Heart left ventricle (tissue), 16 donors: ENCODE data around the gene NBR1. TPM values are rescaled to one million over a fixed set of nuclear protein-coding genes. Genes with fewer than 3 reads are reported as not detected.
A peak's percentile ranks its signal among the peaks of the same experiment; 100 is the strongest.
"Not testable (repeated sequence)": the region's sequence is repeated elsewhere in the genome, so short reads cannot be mapped to it uniquely, and the experiment has no call there.

Source experiments
- ATAC-seq, 4 donors: fragments of 200-7000 bp; cut with Tn5 transposase; one replicate each; pipeline ENCODE4 v1.9.1; 2020 to 2022; ENCODE audit warnings: moderate library complexity in 4 of 4, mild to moderate bottlenecking in 3 of 4, moderate number of reproducible peaks in 1 of 4
- DNase-seq, 5 donors: peaks; one replicate each; pipeline ENCODE4 v3.0.0-alpha.2; 2020
- H3K27ac ChIP-seq, 12 donors: fragments of 200-600 bp; sonication (generic) in 4 of 12; one replicate each; pipeline versions ENCODE4 v1.5.0 to v1.8.0; 2016 to 2022; ENCODE audit warnings: mild to moderate bottlenecking in 2 of 12
- H3K27me3 ChIP-seq, 9 donors: fragments of 200-600 bp; sonication (generic) in 2 of 9; one replicate each; pipeline versions ENCODE4 v1.5.1 to v1.8.0; 2016 to 2022; ENCODE audit warnings: mild to moderate bottlenecking in 3 of 9
- H3K36me3 ChIP-seq, 9 donors: fragments of 200-600 bp; sonication (generic) in 2 of 9; one replicate each; pipeline versions ENCODE4 v1.5.0 to v1.8.0; 2018 to 2022; ENCODE audit warnings: mild to moderate bottlenecking in 2 of 9
- H3K4me1 ChIP-seq, 12 donors: fragments of 200-600 bp; sonication (generic) in 4 of 12; one replicate each; pipeline versions ENCODE4 v1.5.0 to v1.8.0; 2016 to 2022; ENCODE audit warnings: mild to moderate bottlenecking in 3 of 12
- H3K4me3 ChIP-seq, 12 donors: fragments of 200-600 bp; sonication (generic) in 4 of 12; one replicate each; pipeline versions ENCODE4 v1.5.0 to v1.8.0; 2017 to 2022; ENCODE audit warnings: mild to moderate bottlenecking in 9 of 12, moderate library complexity in 4 of 12
- H3K9me3 ChIP-seq, 12 donors: fragments of 200-600 bp; sonication (generic) in 4 of 12; one replicate each; pipeline versions ENCODE4 v1.5.0 to v1.8.0; 2016 to 2022; ENCODE audit warnings: mild to moderate bottlenecking in 1 of 12
- POLR2A ChIP-seq, 2 donors: fragments of 450-650 bp; IDR thresholded peaks; one replicate each; pipeline ENCODE4 v1.6.1; 2017; ENCODE audit warnings: antibody characterized with exemption in 2 of 2, mild to moderate bottlenecking in 2 of 2, moderate library complexity in 2 of 2
- WGBS, 4 donors: extraction: QIAGEN DNeasy Blood & Tissue Kit in 2 of 4; methylation state at CpG; one replicate each; pipeline versions ENCODE4 v1.1.5 to v1.1.7; 2013 to 2018; 5-methylcytosine and 5-hydroxymethylcytosine counted together
- intact Hi-C, 10 donors: fragments of 100-400 bp; cut with DNase I; formaldehyde crosslinking; loops; one replicate each; pipeline versions ENCODE4 v1.11.1 to v1.14.2; 2022
- polyA plus RNA-seq, 2 donors: library from polyadenylated mRNA; stranded (reverse); fragments of 200-250 nt; gene quantifications; one replicate each; pipeline ENCODE4 v1.2.3, GENCODE V29; 2013
- total RNA-seq, 9 donors: library from RNA; depleted of rRNA in 2 of 9; stranded (reverse); fragments of >200 nt in 2 of 9; fragmentation: NEBNext Ultra II Directional in 3 of 9; extraction: Animal tissue kit (Norgen Biotek cat#: 25700) in 3 of 9; gene quantifications; one replicate each; pipeline versions ENCODE4 v1.1.0 to v1.2.4, GENCODE V29; 2016 to 2023
- TF ChIP-seq, protein P1 (sequence below), 12 donors: fragments of 200-600 bp; sonication (generic) in 4 of 12; IDR thresholded peaks; one replicate each; pipeline versions ENCODE4 v1.5.0 to v1.8.0; 2018 to 2022; ENCODE audit warnings: antibody characterized with exemption in 12 of 12, mild to moderate bottlenecking in 5 of 12
- donor health status: ischemic (EF 13 %, LVEDD 7.1; RV severe dilation, severe dysfunction).
- donor health status: healthy with polysubstance abuse.
- donor health status: DM: no; HTN: yes; CAD: no.
- donor health status: DM: no; HTN: no; CAD: no.
- donor health status: ischemic (EF 25% LVEDD 6.9; RV normal size, moderate dysfunction).
- donor health status: ischemic (EF 25% LVEDD 5.7; RV mildly dilated, moderate dysfunction).
- donor health status: healthy.
- donor health status: DM: yes; HTN: yes; CAD: no.
- donor health status: ischemic (EF 35%, LVEDD 5.7; RV mildly dilated, moderate dysfunction).
- donor health status: nonischemic (EF 11% LVEDD 7.7; RV severe dilation, severe dysfunction).
- donor health status: DM: yes; HTN: yes; CAD: no.
- donor health status: PGD.
- donor health status: ischemic (EF 29% LVEDD 5.4; RV normal size, mild dysfunction).
- donor health status: nonischemic (EF 23%, LVEDD 6.1; RV moderate dilation, normal function).

NBR1 gene
- total and polyA plus RNA-seq, 11 donors, result 31.6 to 146 (median 97.4) TPM

DNA sequence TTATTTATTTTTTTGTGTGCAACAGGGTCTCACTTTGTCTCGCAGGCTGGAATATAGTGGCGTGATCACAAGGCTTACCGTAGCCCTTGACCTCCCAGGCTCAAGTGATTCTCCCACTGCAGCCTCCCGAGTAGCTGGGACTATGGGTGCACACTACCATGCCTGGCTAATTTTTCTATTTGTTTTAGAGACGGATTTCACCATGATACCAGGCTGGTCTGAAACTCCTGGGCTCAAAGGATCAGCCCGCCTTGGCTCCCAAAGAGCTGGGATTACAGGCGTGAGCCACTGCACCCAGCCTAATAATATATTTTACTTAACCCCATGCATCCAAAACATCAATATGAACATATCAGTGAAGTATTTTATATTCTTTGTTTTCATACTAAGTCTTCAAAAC, 55.4 kb downstream of the NBR1 start:
- 93 to 98% (median 96%) methylated on average over 7 of the region's 7 CpGs for WGBS, 4 donors
- TF ChIP-seq POLR2A (IDR thresholded peaks at IDR 0.05), result no peak
- TF ChIP-seq, protein P1, sequence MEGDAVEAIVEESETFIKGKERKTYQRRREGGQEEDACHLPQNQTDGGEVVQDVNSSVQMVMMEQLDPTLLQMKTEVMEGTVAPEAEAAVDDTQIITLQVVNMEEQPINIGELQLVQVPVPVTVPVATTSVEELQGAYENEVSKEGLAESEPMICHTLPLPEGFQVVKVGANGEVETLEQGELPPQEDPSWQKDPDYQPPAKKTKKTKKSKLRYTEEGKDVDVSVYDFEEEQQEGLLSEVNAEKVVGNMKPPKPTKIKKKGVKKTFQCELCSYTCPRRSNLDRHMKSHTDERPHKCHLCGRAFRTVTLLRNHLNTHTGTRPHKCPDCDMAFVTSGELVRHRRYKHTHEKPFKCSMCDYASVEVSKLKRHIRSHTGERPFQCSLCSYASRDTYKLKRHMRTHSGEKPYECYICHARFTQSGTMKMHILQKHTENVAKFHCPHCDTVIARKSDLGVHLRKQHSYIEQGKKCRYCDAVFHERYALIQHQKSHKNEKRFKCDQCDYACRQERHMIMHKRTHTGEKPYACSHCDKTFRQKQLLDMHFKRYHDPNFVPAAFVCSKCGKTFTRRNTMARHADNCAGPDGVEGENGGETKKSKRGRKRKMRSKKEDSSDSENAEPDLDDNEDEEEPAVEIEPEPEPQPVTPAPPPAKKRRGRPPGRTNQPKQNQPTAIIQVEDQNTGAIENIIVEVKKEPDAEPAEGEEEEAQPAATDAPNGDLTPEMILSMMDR (IDR thresholded peaks at IDR 0.05), result no peak
- H3K4me1 ChIP-seq, result no peaks in the 10 kb centered on the region
- DNase-seq, result peak in 1 of 5 donors; percentile 4
- no peak for ATAC-seq
- no peaks in the 10 kb centered on the region for H3K9me3 ChIP-seq
- intact Hi-C loops, result loop anchor here in 1 of 10 donors (10.0 kb wide), 1 partner anchor 98 kb away; no protein-coding TSS in a partner anchor
- no peaks in the 10 kb centered on the region for H3K27me3 ChIP-seq
- H3K27ac ChIP-seq, result no peak overlapping the region
- H3K4me3 ChIP-seq, result no peak overlapping the region
- peaks cover 0 to 42% (median 7%) of the 10 kb centered on the region in 9 donors for H3K36me3 ChIP-seq

DNA sequence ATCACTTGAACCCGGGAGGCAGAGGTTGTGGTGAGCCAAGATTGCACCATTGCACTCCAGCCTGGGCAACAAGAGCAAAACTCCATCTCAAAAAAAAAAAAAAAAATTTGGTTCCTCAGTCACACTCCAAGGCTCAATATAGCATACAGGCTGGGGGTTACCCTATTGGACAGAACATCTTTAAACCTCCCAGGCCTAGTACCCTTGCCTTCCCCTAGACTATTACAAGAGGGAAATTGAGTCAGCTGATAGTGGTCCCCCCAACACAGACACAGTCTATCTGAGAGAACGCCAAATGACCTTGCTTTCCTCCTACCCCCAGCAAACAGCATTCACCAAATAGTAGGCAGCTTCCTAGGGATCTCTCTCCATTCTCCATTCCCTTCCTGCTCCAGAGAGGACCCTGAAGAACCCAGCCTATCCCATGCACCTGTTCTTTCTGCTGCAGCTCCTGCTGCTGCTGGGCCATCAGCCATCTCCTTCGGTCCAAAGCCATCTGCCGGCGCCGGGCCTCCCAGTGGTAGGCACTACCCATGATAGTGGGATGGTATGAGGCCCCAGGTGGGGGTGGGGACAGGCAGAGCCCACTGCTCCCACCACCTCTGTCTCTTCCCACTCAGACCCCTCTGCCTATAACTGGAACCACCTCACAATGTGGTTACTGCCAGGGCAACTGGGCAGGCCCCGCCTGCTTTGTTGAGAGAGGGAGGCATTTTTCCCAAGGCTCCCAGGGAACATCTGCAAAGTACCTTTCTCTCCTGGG, 57.2 kb downstream of the NBR1 start, which contains the start of gene CCDC200:
Gene CCDC200, minus strand, starts transcription at position 604 of the 763 bp plus-strand sequence. Its CDS starts 69 bp downstream, at position 535.
- intact Hi-C loops, result loop anchor here in 1 of 10 donors (10.0 kb wide), 1 partner anchor 97 kb away; no protein-coding TSS in a partner anchor
- not testable (repeated sequence) for H3K4me1 ChIP-seq, H3K4me3 ChIP-seq, DNase-seq, H3K27ac ChIP-seq, H3K27me3 ChIP-seq, H3K9me3 ChIP-seq
- peak in 1 of 4 donors; percentile 42 for ATAC-seq
- H3K36me3 ChIP-seq, result peaks cover 0 to 37% (median 7%) of the 10 kb centered on the region in 9 donors
- WGBS, 4 donors, result no CpG with 5 or more reads among the region's 7 CpGs

DNA sequence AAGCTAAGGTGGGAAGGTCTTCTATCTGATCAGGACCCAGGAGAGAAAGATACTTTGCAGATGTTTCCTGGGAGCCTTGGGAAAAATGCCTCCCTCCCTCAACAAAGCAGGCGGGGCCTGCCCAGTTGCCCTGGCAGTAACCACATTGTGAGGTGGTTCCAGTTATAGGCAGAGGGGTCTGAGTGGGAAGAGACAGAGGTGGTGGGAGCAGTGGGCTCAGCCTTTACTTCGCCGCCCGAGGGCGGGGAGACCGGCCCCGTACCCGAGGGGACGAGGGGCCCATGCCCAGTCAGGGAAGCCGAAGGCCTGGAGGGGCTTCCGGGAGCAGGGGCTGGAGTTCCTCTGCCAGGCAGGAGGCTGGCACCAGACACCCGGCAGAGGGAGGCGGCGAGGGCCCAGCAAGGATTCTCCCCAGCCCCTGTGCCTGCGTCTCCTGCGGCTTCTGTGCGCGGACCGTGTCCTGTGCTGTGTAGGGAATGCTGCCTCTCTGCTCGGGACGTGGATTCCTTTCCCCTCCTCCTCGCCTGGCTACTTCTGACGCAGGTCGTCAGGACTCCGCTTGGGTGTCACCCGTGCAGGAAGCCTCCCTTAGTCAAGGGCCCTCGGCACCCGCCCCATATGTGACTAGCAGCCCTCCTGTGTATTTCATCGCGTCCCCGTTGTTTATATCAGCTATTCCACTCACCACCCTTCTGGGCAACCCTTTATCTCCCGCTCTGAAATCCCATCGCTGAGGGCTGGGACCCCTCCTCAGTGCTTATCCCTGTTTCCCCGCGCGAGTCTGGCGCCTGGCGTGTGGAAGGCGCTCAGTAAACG, 60.4 kb downstream of the NBR1 start:
- H3K9me3 ChIP-seq, H3K27me3 ChIP-seq, DNase-seq, intact Hi-C loops, H3K36me3 ChIP-seq, H3K4me1 ChIP-seq: not testable (repeated sequence)
- ATAC-seq, result peak in 3 of 4 donors; percentile 38 to 55 (median 47)
- Histone ChIP-seq H3K4me3 (peak overlapping the region in 5 of 12 donors; percentile 0 to 38 (median 24)), H3K27ac (peak overlapping the region in 4 of 12 donors; percentile 8 to 68 (median 38))
- WGBS, 4 donors, result 60 to 82% (median 74%) methylated on average over 18 to 26 of the region's 40 CpGs

DNA sequence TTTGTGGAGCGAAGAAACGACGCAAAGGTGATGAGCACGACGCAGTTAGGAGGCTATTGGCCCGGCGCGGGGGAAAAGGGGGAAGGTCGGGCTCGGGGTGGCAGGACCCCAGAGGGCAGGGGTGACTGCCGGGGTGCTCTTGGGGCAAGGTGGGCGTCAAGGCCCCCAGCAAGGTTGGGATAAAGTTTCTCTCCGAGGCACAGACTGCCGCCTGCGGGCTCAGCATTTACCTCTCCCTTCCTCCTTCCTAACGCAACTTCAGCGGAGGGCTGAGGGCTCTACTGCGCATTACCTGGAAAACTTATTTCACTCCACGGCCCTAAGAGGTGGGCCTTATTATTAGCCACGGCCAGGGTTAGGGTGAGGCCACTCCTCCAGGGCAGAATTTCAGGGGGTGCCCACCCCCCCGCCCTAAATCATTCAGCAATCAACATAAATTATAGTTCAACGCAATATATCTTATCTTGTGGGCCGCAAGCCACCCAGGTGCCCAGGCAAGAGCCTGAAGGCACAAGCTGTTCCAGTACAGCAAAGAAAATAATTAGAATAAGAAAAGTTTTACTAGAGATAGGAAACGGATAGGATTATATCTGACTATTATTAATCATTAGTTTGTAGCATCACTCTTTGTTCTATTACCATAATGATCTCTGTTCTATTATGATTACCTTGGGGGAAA, 61.1 kb downstream of the NBR1 start:
- H3K27ac ChIP-seq, result peak overlapping the region in 4 of 12 donors; percentile 8 to 68 (median 38)
- H3K27me3 ChIP-seq, H3K36me3 ChIP-seq, H3K9me3 ChIP-seq, intact Hi-C loops, ATAC-seq, H3K4me1 ChIP-seq: not testable (repeated sequence)
- peak in 3 of 5 donors; percentile 26 to 63 (median 45) for DNase-seq
- H3K4me3 ChIP-seq, result peak overlapping the region in 3 of 12 donors; percentile 0 to 24 (median 6)
- WGBS, 4 donors, result 75 to 76% (median 76%) methylated on average over 16 to 21 of the region's 24 CpGs

DNA sequence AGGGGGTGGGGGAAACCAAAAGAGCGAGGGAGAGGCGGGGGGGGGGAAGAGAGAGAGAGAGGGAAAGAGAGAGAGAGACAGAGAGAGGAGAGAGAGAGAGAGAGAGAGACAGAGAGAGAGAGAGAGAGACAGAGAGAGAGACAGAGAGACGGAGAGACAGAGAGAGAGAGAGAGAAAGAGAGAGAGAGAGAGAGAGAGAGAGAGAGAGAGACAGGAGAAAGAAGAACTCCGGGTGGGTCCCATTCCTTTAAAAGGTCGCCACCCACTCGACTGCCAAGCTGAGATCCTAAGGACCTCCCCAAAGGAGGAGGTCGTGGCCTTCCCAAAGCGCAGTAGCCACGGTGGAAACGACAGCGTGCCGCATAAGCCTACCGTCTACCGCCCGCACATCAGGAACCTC, 62.2 kb downstream of the NBR1 start:
- H3K27ac ChIP-seq, H3K36me3 ChIP-seq, H3K4me3 ChIP-seq, intact Hi-C loops, H3K9me3 ChIP-seq, DNase-seq, ATAC-seq, H3K27me3 ChIP-seq, H3K4me1 ChIP-seq: not testable (repeated sequence)
- WGBS, 4 donors, result 0% methylated on average over 1 of the region's 15 CpGs; no CpG with 5 or more reads in 2 of the 4 donors

DNA sequence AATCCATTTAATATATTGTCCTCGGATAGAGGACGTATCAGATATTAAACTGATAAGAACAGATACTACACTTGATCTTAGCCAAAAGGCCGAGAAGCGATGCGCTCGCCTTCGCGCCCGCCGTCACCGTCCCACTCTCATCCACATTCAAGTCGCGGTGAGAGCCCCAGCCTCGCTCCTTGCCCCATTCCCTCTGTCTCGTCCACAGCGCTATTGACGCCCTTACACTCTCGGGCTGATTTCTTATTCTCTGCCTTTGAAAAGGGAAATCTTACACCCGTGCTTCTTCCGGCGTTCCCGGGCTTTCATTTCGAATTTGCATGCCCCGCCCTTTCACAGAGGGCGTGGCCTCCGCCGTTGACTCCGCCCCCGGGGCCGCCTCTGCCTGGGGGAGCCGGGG, 62.9 kb downstream of the NBR1 start, which contains the start of gene RNU2-1:
Gene RNU2-1, minus strand, starts transcription at position 101 of the 400 bp plus-strand sequence.
- H3K27me3 ChIP-seq, intact Hi-C loops, ATAC-seq, H3K4me3 ChIP-seq, H3K9me3 ChIP-seq, DNase-seq, H3K4me1 ChIP-seq, H3K27ac ChIP-seq, H3K36me3 ChIP-seq: not testable (repeated sequence)
- no CpG with 5 or more reads among the region's 31 CpGs for WGBS, 4 donors

DNA sequence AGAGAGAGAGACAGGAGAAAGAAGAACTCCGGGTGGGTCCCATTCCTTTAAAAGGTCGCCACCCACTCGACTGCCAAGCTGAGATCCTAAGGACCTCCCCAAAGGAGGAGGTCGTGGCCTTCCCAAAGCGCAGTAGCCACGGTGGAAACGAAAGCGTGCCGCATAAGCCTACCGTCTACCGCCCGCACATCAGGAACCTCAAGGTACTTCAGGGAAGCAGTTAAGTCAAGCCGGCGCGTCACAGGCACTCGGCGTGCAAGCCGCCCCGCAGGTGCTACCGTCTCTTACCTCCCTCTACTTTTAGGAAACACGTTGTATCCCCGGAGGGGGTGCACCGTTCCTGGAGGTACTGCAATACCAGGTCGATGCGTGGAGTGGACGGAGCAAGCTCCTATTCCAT, 68.6 kb downstream of the NBR1 start:
- ATAC-seq, result peak in 1 of 4 donors; percentile 20
- H3K9me3 ChIP-seq, DNase-seq, H3K4me1 ChIP-seq, intact Hi-C loops, H3K4me3 ChIP-seq, H3K36me3 ChIP-seq, H3K27ac ChIP-seq, H3K27me3 ChIP-seq: not testable (repeated sequence)
- WGBS, 4 donors, result 0% methylated on average over 2 of the region's 26 CpGs; no CpG with 5 or more reads in 3 of the 4 donors

DNA sequence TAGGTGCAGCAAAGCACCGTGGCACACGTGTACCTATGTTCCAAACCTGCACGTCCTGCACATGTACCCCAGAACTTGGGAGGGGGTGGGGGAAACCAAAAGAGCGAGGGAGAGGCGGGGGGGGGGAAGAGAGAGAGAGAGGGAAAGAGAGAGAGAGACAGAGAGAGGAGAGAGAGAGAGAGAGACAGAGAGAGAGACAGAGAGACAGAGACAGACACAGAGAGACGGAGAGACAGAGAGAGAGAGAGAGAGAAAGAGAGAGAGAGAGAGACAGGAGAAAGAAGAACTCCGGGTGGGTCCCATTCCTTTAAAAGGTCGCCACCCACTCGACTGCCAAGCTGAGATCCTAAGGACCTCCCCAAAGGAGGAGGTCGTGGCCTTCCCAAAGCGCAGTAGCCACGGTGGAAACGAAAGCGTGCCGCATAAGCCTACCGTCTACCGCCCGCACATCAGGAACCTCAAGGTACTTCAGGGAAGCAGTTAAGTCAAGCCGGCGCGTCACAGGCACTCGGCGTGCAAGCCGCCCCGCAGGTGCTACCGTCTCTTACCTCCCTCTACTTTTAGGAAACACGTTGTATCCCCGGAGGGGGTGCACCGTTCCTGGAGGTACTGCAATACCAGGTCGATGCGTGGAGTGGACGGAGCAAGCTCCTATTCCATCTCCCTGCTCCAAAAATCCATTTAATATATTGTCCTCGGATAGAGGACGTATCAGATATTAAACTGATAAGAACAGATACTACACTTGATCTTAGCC, 69.8 kb downstream of the NBR1 start:
- H3K36me3 ChIP-seq, H3K9me3 ChIP-seq, H3K27me3 ChIP-seq, DNase-seq, intact Hi-C loops, H3K4me1 ChIP-seq, H3K27ac ChIP-seq, H3K4me3 ChIP-seq: not testable (repeated sequence)
- ATAC-seq, result peak in 1 of 4 donors; percentile 18
- 9% methylated on average over 3 of the region's 34 CpGs; no CpG with 5 or more reads in 3 of the 4 donors for WGBS, 4 donors
